Measurements from ENCODE around the gene KIF5A.
A peak's percentile ranks its signal among the peaks of the same experiment; 100 is the strongest.
"Not testable (repeated sequence)": the region's sequence is repeated elsewhere in the genome, so short reads cannot be mapped to it uniquely, and the experiment has no call there.

The KIF5A gene

DNA sequence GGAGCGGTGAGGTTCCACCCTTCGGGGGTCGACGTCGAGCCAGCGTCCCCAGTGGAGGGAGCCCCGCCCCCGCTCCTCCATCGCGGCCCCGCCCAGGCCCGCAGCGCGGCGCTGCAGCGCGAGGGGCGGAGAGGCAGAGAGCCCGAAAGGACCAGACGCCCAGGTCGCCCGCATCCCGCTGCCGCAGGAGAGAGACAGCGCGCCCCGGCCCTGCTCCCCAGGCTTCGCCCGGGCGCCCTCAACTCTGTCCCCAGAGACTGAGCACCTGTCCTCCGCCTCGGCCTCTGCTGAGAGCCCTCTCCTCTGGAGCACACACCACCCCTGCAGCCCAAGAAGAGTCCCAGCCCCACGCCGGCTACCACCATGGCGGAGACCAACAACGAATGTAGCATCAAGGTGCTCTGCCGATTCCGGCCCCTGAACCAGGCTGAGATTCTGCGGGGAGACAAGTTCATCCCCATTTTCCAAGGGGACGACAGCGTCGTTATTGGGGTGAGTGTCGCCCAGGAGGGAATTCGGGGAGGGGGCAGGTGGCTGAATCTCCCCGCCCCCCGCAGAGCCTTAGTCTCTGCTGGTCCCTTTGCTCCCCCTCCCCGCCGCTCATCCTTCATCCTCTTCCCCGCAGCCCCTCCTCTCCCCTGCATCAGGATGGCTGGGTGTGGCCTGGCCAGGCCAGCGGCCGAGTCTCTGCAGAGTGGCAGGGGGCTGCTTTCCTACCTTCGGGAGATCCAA, at the start of gene KIF5A:
Gene KIF5A, plus strand, starts transcription at position 136 of the 732 bp plus-strand sequence. Its CDS starts 228 bp downstream, at position 364.
- TF ChIP-seq JUND (IDR thresholded peaks at IDR 0.05; ENCODE audit: low read depth), result no peak
- in situ Hi-C loops (cut with HindIII; ENCODE audit: low pct_unique_long_range_greater_than_20kb, low sequenced_read_pairs), result no loop called here
- DNase-seq (ENCODE audit: low read depth in 1 of 2, low spot score in 1 of 2), result peak in 1 of 2 experiments; percentile 33

DNA sequence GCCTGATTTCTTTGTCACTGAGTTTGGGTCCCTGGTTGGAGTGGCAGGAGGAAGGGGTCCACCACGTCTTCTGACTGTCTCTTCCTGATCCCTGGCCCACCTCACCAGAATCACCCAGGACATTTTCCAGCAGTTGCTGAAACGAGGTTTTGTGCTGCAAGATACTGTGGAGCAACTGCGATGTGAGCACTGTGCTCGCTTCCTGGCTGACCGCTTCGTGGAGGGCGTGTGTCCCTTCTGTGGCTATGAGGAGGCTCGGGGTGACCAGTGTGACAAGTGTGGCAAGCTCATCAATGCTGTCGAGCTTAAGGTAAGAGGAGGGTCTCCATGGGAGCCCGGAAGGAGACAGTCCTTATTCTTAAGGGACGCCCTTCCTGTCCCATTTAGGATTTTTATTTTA, 49.6 kb upstream of the KIF5A start:
- DNase-seq (ENCODE audit: low read depth in 1 of 2, low spot score in 1 of 2), result no peak
- in situ Hi-C loops (cut with HindIII; ENCODE audit: low pct_unique_long_range_greater_than_20kb, low sequenced_read_pairs), result no loop called here

DNA sequence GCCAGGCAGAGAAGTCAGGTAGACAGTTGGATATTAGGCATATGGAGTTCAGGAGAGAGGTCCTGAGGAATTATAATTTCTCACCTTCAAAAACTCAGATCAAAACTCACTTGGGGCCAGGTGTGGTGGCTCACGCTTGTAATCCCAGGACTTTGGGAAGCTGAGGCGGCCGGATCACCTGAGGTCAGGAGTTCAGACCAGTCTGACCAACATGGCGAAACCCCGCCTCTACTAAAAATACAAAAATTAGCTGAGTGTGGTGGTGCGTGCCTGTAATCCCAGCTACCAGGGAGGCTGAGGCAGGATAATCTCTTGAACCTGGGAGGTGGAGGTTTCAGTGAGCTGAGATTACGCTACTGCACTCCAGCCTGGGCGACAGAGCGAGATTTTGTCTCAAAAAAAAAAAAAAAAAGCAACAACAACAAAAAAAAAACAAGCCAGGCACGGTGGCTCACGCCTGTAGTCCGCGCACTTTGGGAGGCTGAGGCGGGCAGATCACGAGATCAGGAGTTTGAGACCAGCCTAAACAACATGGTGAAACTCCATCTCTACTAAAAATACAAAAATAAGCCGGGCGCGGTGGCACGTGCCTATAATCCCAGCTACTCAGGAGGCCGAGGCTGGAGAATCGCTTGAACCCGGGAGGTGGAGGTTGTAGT, 47.4 kb upstream of the KIF5A start:
- in situ Hi-C loops (cut with HindIII; ENCODE audit: low pct_unique_long_range_greater_than_20kb, low sequenced_read_pairs), result not testable (repeated sequence)

More for the DNA sequence above, 49.6 kb upstream of the KIF5A start:
- no peak for TF ChIP-seq JUND (IDR thresholded peaks at IDR 0.05; ENCODE audit: low read depth)

DNA sequence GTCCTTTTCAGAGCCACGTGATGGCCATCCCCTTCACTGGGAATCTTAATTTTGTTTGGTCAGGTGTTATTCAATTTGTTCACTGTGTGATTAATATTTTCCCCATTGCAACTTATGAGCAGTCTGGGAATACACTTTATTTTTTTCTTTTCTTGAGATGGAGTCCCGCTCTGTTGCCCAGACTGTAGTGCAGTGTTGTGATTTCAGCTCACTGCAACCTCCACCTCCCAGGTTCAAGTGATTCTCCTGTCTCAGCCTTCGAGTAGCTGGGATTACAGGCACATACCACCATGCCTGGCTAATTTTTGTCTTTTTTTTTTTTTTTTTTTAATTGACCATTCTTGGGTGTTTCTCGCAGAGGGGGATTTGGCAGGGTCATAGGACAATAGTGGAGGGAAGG, 43.3 kb upstream of the KIF5A start:
- DNase-seq (ENCODE audit: low read depth in 1 of 2, low spot score in 1 of 2); in situ Hi-C loops (cut with HindIII; ENCODE audit: low pct_unique_long_range_greater_than_20kb, low sequenced_read_pairs): not testable (repeated sequence)

More for the DNA sequence above, 47.4 kb upstream of the KIF5A start:
- DNase-seq (ENCODE audit: low read depth in 1 of 2, low spot score in 1 of 2), result not testable (repeated sequence)

DNA sequence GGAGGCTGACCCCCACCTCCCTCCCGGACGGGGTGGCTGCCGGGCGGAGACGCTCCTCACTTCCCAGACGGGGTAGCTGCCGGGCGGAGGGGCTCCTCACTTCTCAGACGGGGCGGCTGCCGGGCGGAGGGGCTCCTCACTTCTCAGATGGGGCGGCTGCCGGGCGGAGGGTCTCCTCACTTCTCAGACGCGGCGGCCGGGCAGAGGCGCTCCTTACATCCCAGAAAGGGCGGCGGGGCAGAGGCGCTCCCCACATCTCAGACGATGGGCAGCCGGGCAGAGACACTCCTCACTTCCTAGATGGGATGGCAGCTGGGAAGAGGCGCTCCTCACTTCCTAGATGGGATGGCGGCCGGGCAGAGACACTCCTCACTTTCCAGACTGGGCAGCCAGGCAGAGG, 42.0 kb upstream of the KIF5A start:
- in situ Hi-C loops (cut with HindIII; ENCODE audit: low pct_unique_long_range_greater_than_20kb, low sequenced_read_pairs), result not testable (repeated sequence)

DNA sequence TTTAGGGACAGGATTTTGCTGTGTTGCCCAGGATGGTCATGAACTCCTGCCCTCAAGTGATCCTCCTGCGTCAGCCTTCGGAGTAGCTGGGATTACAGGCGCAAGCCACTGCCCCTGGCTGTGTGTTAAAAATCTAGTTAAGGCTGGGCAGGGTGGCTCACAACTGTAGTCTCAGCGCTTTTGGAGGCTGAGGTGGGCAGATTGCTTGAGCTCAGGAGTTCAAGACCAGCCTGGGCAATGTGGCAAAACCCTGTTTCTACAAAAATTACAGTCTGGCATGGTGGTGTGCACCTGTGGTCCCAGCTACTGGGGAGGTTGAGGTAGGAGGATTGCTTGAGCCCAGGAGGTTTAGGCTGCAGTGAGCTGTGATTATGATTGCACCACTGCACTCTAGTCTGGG, 38.7 kb upstream of the KIF5A start:
- in situ Hi-C loops (cut with HindIII; ENCODE audit: low pct_unique_long_range_greater_than_20kb, low sequenced_read_pairs), result no loop called here
- no peak for TF ChIP-seq JUND (IDR thresholded peaks at IDR 0.05; ENCODE audit: low read depth)
- DNase-seq (ENCODE audit: low read depth in 1 of 2, low spot score in 1 of 2), result no peak

More for the DNA sequence above, 42.0 kb upstream of the KIF5A start:
- DNase-seq (ENCODE audit: low read depth in 1 of 2, low spot score in 1 of 2), result not testable (repeated sequence)

DNA sequence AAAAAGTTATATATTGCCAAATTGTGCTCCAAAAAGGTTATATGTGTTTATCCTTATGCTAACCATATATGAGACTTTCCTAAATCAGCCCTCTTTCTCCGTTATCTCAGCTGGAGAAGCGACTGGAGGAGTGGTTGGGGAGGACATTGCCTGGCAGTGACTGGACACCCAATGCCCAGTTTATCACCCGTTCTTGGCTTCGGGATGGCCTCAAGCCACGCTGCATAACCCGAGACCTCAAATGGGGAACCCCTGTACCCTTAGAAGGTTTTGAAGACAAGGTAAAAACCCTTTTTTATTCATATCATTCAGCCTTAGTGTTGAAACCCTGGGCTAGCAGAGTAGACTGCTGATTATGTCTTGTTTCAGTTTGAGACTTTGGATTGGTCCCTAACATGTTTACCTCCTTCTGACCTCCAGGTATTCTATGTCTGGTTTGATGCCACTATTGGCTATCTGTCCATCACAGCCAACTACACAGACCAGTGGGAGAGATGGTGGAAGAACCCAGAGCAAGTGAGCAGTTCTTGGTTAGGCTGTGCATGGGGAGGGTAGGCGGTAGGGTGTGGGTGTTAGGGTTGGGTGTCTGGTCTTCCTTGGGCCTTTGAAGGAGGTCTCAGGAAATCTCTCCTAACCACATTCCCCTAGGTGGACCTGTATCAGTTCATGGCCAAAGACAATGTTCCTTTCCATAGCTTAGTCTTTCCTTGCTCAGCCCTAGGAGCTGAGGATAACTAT, 38.1 kb upstream of the KIF5A start:
- DNase-seq (ENCODE audit: low read depth in 1 of 2, low spot score in 1 of 2), result no peak

DNA sequence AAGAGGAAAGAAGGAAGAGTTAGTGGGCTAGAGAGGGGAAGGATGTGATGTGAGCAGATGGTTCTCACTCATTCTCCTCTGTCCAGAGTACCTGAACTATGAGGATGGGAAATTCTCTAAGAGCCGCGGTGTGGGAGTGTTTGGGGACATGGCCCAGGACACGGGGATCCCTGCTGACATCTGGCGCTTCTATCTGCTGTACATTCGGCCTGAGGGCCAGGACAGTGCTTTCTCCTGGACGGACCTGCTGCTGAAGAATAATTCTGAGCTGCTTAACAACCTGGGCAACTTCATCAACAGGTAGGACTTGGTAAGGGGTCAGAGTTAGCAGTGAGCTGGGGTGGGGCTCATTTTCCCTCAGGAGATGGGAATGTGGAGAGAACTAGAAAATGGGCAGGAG, 37.2 kb upstream of the KIF5A start:
- no peak for TF ChIP-seq JUND (IDR thresholded peaks at IDR 0.05; ENCODE audit: low read depth)
- in situ Hi-C loops (cut with HindIII; ENCODE audit: low pct_unique_long_range_greater_than_20kb, low sequenced_read_pairs), result no loop called here
- no peak for DNase-seq (ENCODE audit: low read depth in 1 of 2, low spot score in 1 of 2)

More for the DNA sequence above, 38.1 kb upstream of the KIF5A start:
- no peak for TF ChIP-seq JUND (IDR thresholded peaks at IDR 0.05; ENCODE audit: low read depth)
- in situ Hi-C loops (cut with HindIII; ENCODE audit: low pct_unique_long_range_greater_than_20kb, low sequenced_read_pairs), result no loop called here

DNA sequence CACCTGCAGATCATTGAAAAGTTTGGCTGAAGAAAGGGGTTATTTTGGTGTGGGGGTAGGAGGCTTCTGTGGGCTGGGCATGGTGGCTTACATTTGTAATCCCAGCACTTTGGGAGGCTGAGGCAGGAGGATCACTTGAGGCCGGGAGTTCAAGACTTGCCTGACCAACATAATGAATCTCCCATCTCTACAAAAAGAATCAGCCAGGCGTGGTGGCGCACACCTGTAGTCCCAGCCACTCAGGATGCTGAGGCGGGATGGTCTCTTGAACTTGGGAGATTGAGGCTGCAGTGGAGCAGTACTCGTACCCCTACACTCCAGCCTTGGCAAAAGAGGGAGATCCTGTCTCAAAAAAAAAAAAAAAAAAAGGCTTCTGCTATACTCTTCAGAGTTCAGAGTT, 36.6 kb upstream of the KIF5A start:
- in situ Hi-C loops (cut with HindIII; ENCODE audit: low pct_unique_long_range_greater_than_20kb, low sequenced_read_pairs), result no loop called here
- no peak for TF ChIP-seq JUND (IDR thresholded peaks at IDR 0.05; ENCODE audit: low read depth)
- DNase-seq (ENCODE audit: low read depth in 1 of 2, low spot score in 1 of 2), result no peak

DNA sequence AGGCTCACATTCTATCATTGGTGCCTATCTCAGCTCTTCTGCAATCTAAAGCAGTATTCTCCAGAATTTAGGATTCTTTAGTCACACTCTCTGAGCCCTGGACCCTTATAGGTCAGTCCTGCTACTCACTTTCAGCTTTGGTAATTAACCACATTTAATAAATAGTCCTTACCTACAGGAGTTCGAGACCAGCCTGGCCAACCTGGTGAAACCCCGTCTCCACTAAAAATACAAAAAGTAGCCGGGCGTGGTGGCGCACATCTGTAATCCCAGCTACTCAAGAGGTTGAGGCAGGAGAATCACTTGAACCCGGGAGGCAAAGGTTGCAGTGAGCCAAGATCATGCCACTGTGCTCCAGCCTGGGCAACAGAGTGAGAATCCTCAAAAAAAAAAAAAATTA, 36.2 kb upstream of the KIF5A start:
- in situ Hi-C loops (cut with HindIII; ENCODE audit: low pct_unique_long_range_greater_than_20kb, low sequenced_read_pairs), result not testable (repeated sequence)

DNA sequence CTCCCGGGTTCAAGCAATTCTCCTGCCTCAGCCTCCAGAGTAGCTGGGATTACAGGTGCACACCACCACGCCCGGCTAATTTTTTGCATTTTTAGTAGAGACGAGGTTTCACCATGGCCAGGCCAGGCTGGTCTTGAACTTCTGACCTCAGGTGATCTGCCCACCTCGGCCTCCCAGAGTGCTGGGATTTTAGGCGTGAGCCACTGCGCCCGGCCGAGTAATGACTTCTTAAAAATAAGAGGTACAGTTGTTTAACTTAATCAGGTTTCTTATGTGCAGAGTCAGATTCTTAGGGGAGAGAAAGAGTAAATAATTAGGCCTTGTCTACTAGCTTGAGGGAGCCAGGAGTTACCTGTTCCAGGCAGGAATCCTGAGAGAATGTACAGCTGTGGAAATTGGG, 35.6 kb upstream of the KIF5A start:
- in situ Hi-C loops (cut with HindIII; ENCODE audit: low pct_unique_long_range_greater_than_20kb, low sequenced_read_pairs); DNase-seq (ENCODE audit: low read depth in 1 of 2, low spot score in 1 of 2): not testable (repeated sequence)

More for the DNA sequence above, 36.2 kb upstream of the KIF5A start:
- not testable (repeated sequence) for DNase-seq (ENCODE audit: low read depth in 1 of 2, low spot score in 1 of 2)

DNA sequence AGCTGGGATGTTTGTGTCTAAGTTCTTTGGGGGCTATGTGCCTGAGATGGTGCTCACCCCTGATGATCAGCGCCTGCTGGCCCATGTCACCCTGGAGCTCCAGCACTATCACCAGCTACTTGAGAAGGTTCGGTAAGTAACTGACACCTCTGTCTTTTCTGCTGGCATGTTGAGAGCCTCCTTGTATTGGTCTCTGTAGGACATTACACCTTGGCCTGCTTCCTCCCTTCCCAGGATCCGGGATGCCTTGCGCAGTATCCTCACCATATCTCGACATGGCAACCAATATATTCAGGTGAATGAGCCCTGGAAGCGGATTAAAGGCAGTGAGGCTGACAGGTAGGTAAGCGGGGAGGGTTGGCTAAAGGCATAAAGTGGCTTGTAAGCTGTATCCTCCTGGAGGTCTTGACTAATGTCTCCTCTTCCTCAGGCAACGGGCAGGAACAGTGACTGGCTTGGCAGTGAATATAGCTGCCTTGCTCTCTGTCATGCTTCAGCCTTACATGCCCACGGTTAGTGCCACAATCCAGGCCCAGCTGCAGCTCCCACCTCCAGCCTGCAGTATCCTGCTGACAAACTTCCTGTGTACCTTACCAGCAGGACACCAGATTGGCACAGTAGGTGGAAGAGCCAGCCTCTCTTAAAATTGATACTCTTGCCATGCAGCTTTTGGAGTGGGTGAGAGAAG, 35.0 kb upstream of the KIF5A start:
- in situ Hi-C loops (cut with HindIII; ENCODE audit: low pct_unique_long_range_greater_than_20kb, low sequenced_read_pairs), result no loop called here
- TF ChIP-seq JUND (IDR thresholded peaks at IDR 0.05; ENCODE audit: low read depth), result no peak
- DNase-seq (ENCODE audit: low read depth in 1 of 2, low spot score in 1 of 2), result no peak

Measured in T47D (cell line).